ENCODE measurements around the gene OTUD3.

OTUD3 gene

DNA sequence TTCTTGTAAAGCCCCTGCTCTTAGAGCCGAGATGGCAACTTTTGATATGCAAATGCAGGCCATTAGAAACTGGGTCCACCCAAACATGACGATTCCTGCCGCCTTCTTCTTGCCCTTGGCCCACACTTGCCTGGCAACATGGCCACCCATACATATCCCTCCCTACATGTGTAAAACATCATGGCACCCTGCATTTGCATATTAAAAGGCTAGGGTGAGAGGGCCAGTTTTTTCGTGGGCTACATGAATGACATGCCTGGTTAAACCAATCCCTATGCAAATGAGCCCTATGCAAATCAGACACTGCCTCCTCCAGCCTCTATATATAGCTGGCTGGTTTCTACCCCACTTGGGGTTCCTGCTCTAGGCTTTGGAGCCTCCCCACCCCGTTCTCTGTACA, 78.4 kb downstream of the OTUD3 start:
- Histone ChIP-seq H3K4me1 (ENCODE audit: control insufficient read depth, low read length) (peaks cover 7% of the 10 kb centered on the region), H3K79me2 (ENCODE audit: control insufficient read depth, low read length) (no peaks in the 10 kb centered on the region), H3K9me3 (ENCODE audit: control insufficient read depth, insufficient read depth, low read length) (no peaks in the 10 kb centered on the region), H3K4me2 (ENCODE audit: low read length) (peak overlapping the region; percentile 28; the same call in 1 of the 2 replicates), H3K9me2 (replicated peaks; ENCODE audit: control insufficient read depth, low read length) (no peaks in the 10 kb centered on the region), H3K27me3 (ENCODE audit: control insufficient read depth, low read length) (peaks cover 5% of the 10 kb centered on the region), H3K36me3 (ENCODE audit: control insufficient read depth, low read length) (no peaks in the 10 kb centered on the region), H4K20me1 (ENCODE audit: control insufficient read depth, insufficient read depth, low read depth, low read length) (no peaks in the 10 kb centered on the region), H3K27ac (ENCODE audit: low read depth, low read length) (no peak overlapping the region), H3F3A (ENCODE audit: control insufficient read depth, insufficient read depth) (no peaks in the 10 kb centered on the region), H3K4me3 (ENCODE audit: low read length) (no peak overlapping the region; the same call in 1 of the 2 replicates)
- TF ChIP-seq, protein P1, sequence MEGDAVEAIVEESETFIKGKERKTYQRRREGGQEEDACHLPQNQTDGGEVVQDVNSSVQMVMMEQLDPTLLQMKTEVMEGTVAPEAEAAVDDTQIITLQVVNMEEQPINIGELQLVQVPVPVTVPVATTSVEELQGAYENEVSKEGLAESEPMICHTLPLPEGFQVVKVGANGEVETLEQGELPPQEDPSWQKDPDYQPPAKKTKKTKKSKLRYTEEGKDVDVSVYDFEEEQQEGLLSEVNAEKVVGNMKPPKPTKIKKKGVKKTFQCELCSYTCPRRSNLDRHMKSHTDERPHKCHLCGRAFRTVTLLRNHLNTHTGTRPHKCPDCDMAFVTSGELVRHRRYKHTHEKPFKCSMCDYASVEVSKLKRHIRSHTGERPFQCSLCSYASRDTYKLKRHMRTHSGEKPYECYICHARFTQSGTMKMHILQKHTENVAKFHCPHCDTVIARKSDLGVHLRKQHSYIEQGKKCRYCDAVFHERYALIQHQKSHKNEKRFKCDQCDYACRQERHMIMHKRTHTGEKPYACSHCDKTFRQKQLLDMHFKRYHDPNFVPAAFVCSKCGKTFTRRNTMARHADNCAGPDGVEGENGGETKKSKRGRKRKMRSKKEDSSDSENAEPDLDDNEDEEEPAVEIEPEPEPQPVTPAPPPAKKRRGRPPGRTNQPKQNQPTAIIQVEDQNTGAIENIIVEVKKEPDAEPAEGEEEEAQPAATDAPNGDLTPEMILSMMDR (IDR thresholded peaks at IDR 0.05; ENCODE audit: low read depth, low read length, poor library complexity, severe bottlenecking): no peak
- TF ChIP-seq EZH2phosphoT487 (IDR thresholded peaks at IDR 0.05; ENCODE audit: borderline replicate concordance, low read length): no peak
